SJCRH30 (cell line): ENCODE results near the gene TOR1A. TPM values are rescaled to one million over a fixed set of nuclear protein-coding genes. Genes with fewer than 3 reads are reported as not detected.
A peak's percentile ranks its signal among the peaks of the same experiment; 100 is the strongest.
"Not testable (repeated sequence)": the region's sequence is repeated elsewhere in the genome, so short reads cannot be mapped to it uniquely, and the experiment has no call there.

Source experiments
- DNase-seq, 2 experiments: peaks; one replicate each; pipeline ENCODE4 v3.0.0-alpha.2; 2015 to 2020
- H3K27ac ChIP-seq: fragments of 250-450 bp; sonication (Bioruptor Pico); 2 replicates; pipeline ENCODE4 v1.5.1; 2020; ENCODE audit warnings: mild to moderate bottlenecking, moderate library complexity
- H3K27me3 ChIP-seq: fragments of 250-450 bp; sonication (Bioruptor Pico); 2 replicates; pipeline ENCODE4 v1.5.1; 2020; ENCODE audit warnings: mild to moderate bottlenecking, moderate library complexity
- H3K36me3 ChIP-seq: fragments of 250-450 bp; sonication (Bioruptor Pico); 2 replicates; pipeline ENCODE4 v1.5.1; 2020; ENCODE audit warnings: mild to moderate bottlenecking, moderate library complexity
- H3K4me1 ChIP-seq: fragments of 250-450 bp; sonication (Bioruptor Pico); 2 replicates; pipeline ENCODE4 v1.5.1; 2020; ENCODE audit warnings: mild to moderate bottlenecking, moderate library complexity
- H3K4me3 ChIP-seq: fragments of 250-450 bp; sonication (Bioruptor Pico); 2 replicates; pipeline ENCODE4 v1.5.1; 2020; ENCODE audit warnings: mild to moderate bottlenecking, moderate library complexity
- H3K9me3 ChIP-seq: fragments of 250-450 bp; sonication (Bioruptor Pico); replicated peaks from 2 replicates; pipeline ENCODE4 v1.5.1; 2020; ENCODE audit warnings: mild to moderate bottlenecking, moderate library complexity
- total RNA-seq: library from RNA; depleted of rRNA; stranded (reverse); fragments of >200 nt; shearing (Covaris generic); gene quantifications from 2 replicates; pipeline ENCODE4 v1.2.3, GENCODE V29; 2014

Gene TOR1A
- total RNA-seq, 1 experiment from 2014 or later: 44.7 TPM

GRCh38 chr9:129796029-129796428 is 27.9 kb downstream of the TOR1A start:
- not testable (repeated sequence) for H3K4me1 ChIP-seq, H3K27ac ChIP-seq, H3K9me3 ChIP-seq, DNase-seq, H3K36me3 ChIP-seq, H3K4me3 ChIP-seq
- peaks cover 15% of the 10 kb centered on the region for H3K27me3 ChIP-seq

GRCh38 chr9:129794549-129794948 is 29.4 kb downstream of the TOR1A start:
- Histone ChIP-seq H3K4me1 (no peaks in the 10 kb centered on the region), H3K9me3 (no peaks in the 10 kb centered on the region), H3K4me3 (no peak overlapping the region), H3K27ac (no peak overlapping the region), H3K27me3 (peaks cover 15% of the 10 kb centered on the region), H3K36me3 (no peaks in the 10 kb centered on the region)
- no peak for DNase-seq

- Histone ChIP-seq H3K27ac (no peak overlapping the region), H3K36me3 (no peaks in the 10 kb centered on the region), H3K27me3 (peaks cover 27% of the 10 kb centered on the region), H3K4me3 (no peak overlapping the region), H3K9me3 (no peaks in the 10 kb centered on the region), H3K4me1 (no peaks in the 10 kb centered on the region)
- DNase-seq: no peak
Measured at GRCh38 chr9:129786481-129786880, 37.5 kb downstream of the TOR1A start.

GRCh38 chr9:129785866-129786265 is 38.1 kb downstream of the TOR1A start:
- Histone ChIP-seq H3K4me3 (no peak overlapping the region), H3K27ac (no peak overlapping the region), H3K36me3 (no peaks in the 10 kb centered on the region), H3K4me1 (no peaks in the 10 kb centered on the region), H3K9me3 (no peaks in the 10 kb centered on the region), H3K27me3 (peaks cover 27% of the 10 kb centered on the region)
- DNase-seq: no peak

- H3K4me1 ChIP-seq, H3K9me3 ChIP-seq, H3K27ac ChIP-seq, H3K4me3 ChIP-seq, DNase-seq, H3K36me3 ChIP-seq: not testable (repeated sequence)
- H3K27me3 ChIP-seq: peaks cover 27% of the 10 kb centered on the region
Measured at GRCh38 chr9:129784970-129785369, 39.0 kb downstream of the TOR1A start.

GRCh38 chr9:129783516-129784361 is 40.2 kb downstream of the TOR1A start:
- Histone ChIP-seq H3K36me3 (no peaks in the 10 kb centered on the region), H3K27ac (no peak overlapping the region), H3K9me3 (no peaks in the 10 kb centered on the region), H3K4me1 (no peaks in the 10 kb centered on the region), H3K27me3 (peaks cover 27% of the 10 kb centered on the region), H3K4me3 (no peak overlapping the region)
- DNase-seq: peak; percentile 75 to 90

- no peaks in the 10 kb centered on the region for H3K36me3 ChIP-seq
- no peak overlapping the region for H3K27ac ChIP-seq
- no peak overlapping the region for H3K4me3 ChIP-seq
- H3K27me3 ChIP-seq: peaks cover 19% of the 10 kb centered on the region
- H3K9me3 ChIP-seq: no peaks in the 10 kb centered on the region
- no peak for DNase-seq
- peaks cover 6% of the 10 kb centered on the region for H3K4me1 ChIP-seq
Measured at GRCh38 chr9:129781981-129782380, 42.0 kb downstream of the TOR1A start.

- DNase-seq: no peak
- no peaks in the 10 kb centered on the region for H3K9me3 ChIP-seq
- H3K4me3 ChIP-seq: no peak overlapping the region
- H3K27ac ChIP-seq: no peak overlapping the region
- no peaks in the 10 kb centered on the region for H3K36me3 ChIP-seq
- peaks cover 17% of the 10 kb centered on the region for H3K27me3 ChIP-seq
- peaks cover 15% of the 10 kb centered on the region for H3K4me1 ChIP-seq
Measured at GRCh38 chr9:129781131-129781530, 42.8 kb downstream of the TOR1A start.

GRCh38 chr9:129779560-129780190 is 44.3 kb downstream of the TOR1A start:
- no peak for DNase-seq
- Histone ChIP-seq H3K27ac (no peak overlapping the region), H3K4me1 (peaks cover 27% of the 10 kb centered on the region), H3K36me3 (no peaks in the 10 kb centered on the region), H3K9me3 (no peaks in the 10 kb centered on the region), H3K4me3 (no peak overlapping the region), H3K27me3 (peaks cover 11% of the 10 kb centered on the region)

- DNase-seq: no peak
- no peaks in the 10 kb centered on the region for H3K9me3 ChIP-seq
- H3K4me3 ChIP-seq: no peak overlapping the region
- no peak overlapping the region for H3K27ac ChIP-seq
- H3K27me3 ChIP-seq: peaks cover 11% of the 10 kb centered on the region
- H3K4me1 ChIP-seq: peaks cover 31% of the 10 kb centered on the region
- H3K36me3 ChIP-seq: no peaks in the 10 kb centered on the region
Measured at GRCh38 chr9:129778469-129778868, 45.5 kb downstream of the TOR1A start.

- Histone ChIP-seq H3K27me3 (peaks cover 8% of the 10 kb centered on the region), H3K36me3 (no peaks in the 10 kb centered on the region), H3K9me3 (no peaks in the 10 kb centered on the region), H3K4me3 (no peak overlapping the region), H3K4me1 (peaks cover 31% of the 10 kb centered on the region), H3K27ac (no peak overlapping the region; the same call in 1 of the 2 replicates)
- peak; percentile 29 to 54 for DNase-seq
Measured at GRCh38 chr9:129777769-129778130, 46.2 kb downstream of the TOR1A start.

GRCh38 chr9:129776938-129777768 is 46.8 kb downstream of the TOR1A start:
- Histone ChIP-seq H3K27ac (peak overlapping the region; percentile 23; the same call in 1 of the 2 replicates), H3K4me1 (peaks cover 31% of the 10 kb centered on the region), H3K9me3 (no peaks in the 10 kb centered on the region), H3K36me3 (no peaks in the 10 kb centered on the region), H3K27me3 (peaks cover 2% of the 10 kb centered on the region; the same call in 1 of the 2 replicates), H3K4me3 (peak overlapping the region; percentile 15)
- peak; percentile 99 for DNase-seq

- Histone ChIP-seq H3K9me3 (no peaks in the 10 kb centered on the region), H3K4me3 (peak overlapping the region; percentile 15), H3K27ac (peak overlapping the region; percentile 23; the same call in 1 of the 2 replicates), H3K4me1 (peaks cover 31% of the 10 kb centered on the region), H3K27me3 (no peaks in the 10 kb centered on the region), H3K36me3 (no peaks in the 10 kb centered on the region)
- no peak for DNase-seq
Measured at GRCh38 chr9:129776566-129776937, 47.4 kb downstream of the TOR1A start.

GRCh38 chr9:129776096-129776495 is 47.8 kb downstream of the TOR1A start:
- H3K27me3 ChIP-seq, H3K9me3 ChIP-seq, DNase-seq, H3K36me3 ChIP-seq, H3K27ac ChIP-seq, H3K4me3 ChIP-seq: not testable (repeated sequence)
- peaks cover 31% of the 10 kb centered on the region for H3K4me1 ChIP-seq

- Histone ChIP-seq H3K27me3 (0 out of 2 replicates have a peak, but pooled peaks cover 2% of the 10 kb centered on the region), H3K4me1 (peaks cover 31% of the 10 kb centered on the region), H3K27ac (no peak overlapping the region), H3K36me3 (no peaks in the 10 kb centered on the region), H3K9me3 (no peaks in the 10 kb centered on the region), H3K4me3 (no peak overlapping the region)
- no peak for DNase-seq
Measured at GRCh38 chr9:129775448-129775798, 48.5 kb downstream of the TOR1A start.
